Loucy (cell line): ENCODE data around the gene KRTAP9-8.
"Not testable (repeated sequence)": the region's sequence is repeated elsewhere in the genome, so short reads cannot be mapped to it uniquely, and the experiment has no call there.

Experiments used
- H2AFZ ChIP-seq: fragments of 200-600 bp; sonication (generic); 2 replicates; pipeline ENCODE4 v1.6.0; 2016; ENCODE audit warnings: antibody characterized with exemption, mild to moderate bottlenecking, low read length, moderate library complexity
- H3F3A ChIP-seq: fragments of 200-600 bp; 2 replicates; pipeline ENCODE4 v1.6.0; 2016; ENCODE audit warnings: antibody characterized with exemption, low read depth, mild to moderate bottlenecking
- H3K27me3 ChIP-seq: fragments of 200-600 bp; sonication (generic); 2 replicates; pipeline ENCODE4 v1.6.1; 2014; ENCODE audit warnings: low read length, mild to moderate bottlenecking; ENCODE audit not compliant: insufficient read depth, poor library complexity, severe bottlenecking
- H3K36me3 ChIP-seq: fragments of 200-600 bp; sonication (generic); 2 replicates; pipeline ENCODE4 v1.6.1; 2016; ENCODE audit warnings: low read length; ENCODE audit not compliant: insufficient read depth
- H3K4me1 ChIP-seq: fragments of 200-600 bp; sonication (generic); 2 replicates; pipeline ENCODE4 v1.5.1; 2014; ENCODE audit warnings: low read length, mild to moderate bottlenecking; ENCODE audit not compliant: insufficient read depth, poor library complexity, severe bottlenecking
- H3K4me2 ChIP-seq: fragments of 200-600 bp; sonication (generic); 2 replicates; pipeline ENCODE4 v1.6.0; 2014; ENCODE audit warnings: antibody characterized with exemption, low read length, low read depth, mild to moderate bottlenecking; ENCODE audit not compliant: poor library complexity, severe bottlenecking
- H3K4me3 ChIP-seq: fragments of 200-600 bp; sonication (generic); 2 replicates; pipeline ENCODE4 v1.5.1; 2014; ENCODE audit warnings: low read length, mild to moderate bottlenecking, mixed read lengths; ENCODE audit not compliant: poor library complexity, severe bottlenecking
- H3K79me2 ChIP-seq: fragments of 200-600 bp; sonication (generic); 2 replicates; pipeline ENCODE4 v1.6.1; 2014; ENCODE audit warnings: low read length; ENCODE audit not compliant: insufficient read depth
- H3K9ac ChIP-seq: fragments of 200-600 bp; sonication (generic); 2 replicates; pipeline ENCODE4 v1.6.0; 2014; ENCODE audit warnings: mild to moderate bottlenecking, low read depth, low read length, moderate library complexity; ENCODE audit not compliant: poor library complexity, severe bottlenecking
- H3K9me2 ChIP-seq: fragments of 200-600 bp; sonication (generic); replicated peaks from 2 replicates; pipeline ENCODE4 v1.6.1; 2016; ENCODE audit warnings: low read depth, low read length, mixed read lengths
- H3K9me3 ChIP-seq: fragments of 200-600 bp; sonication (generic); 2 replicates; pipeline ENCODE4 v1.6.1; 2014; ENCODE audit warnings: mild to moderate bottlenecking, antibody characterized with exemption, low read length, low read depth; ENCODE audit not compliant: insufficient read depth
- H4K20me1 ChIP-seq: fragments of 200-600 bp; sonication (generic); 2 replicates; pipeline ENCODE4 v1.6.0; 2014; ENCODE audit warnings: antibody characterized with exemption, low read length, mild to moderate bottlenecking; ENCODE audit not compliant: insufficient read depth, poor library complexity, severe bottlenecking
- CTCF ChIP-seq: fragments of 200-600 bp; sonication (generic); conservative IDR thresholded peaks from 2 replicates; pipeline ENCODE4 v1.5.1; 2014; ENCODE audit warnings: mild to moderate bottlenecking, antibody characterized with exemption, low read length
- EZH2phosphoT487 ChIP-seq: fragments of 200-600 bp; IDR thresholded peaks from 2 replicates; pipeline ENCODE4 v1.6.1; 2018; ENCODE audit warnings: antibody characterized with exemption, mild to moderate bottlenecking, moderate library complexity, borderline replicate concordance

KRTAP9-8 gene

GRCh38 chr17:41249637-41250240, 11.9 kb downstream of the KRTAP9-8 start, which contains the start of gene KRTAP9-4:
TSS of gene KRTAP9-4 (plus strand) at chr17:41249687. CDS start at chr17:41249721, 34 bp downstream.
- H3K4me3 ChIP-seq, H4K20me1 ChIP-seq: not testable (repeated sequence)

GRCh38 chr17:41251261-41251660, 13.5 kb downstream of the KRTAP9-8 start:
- H2AFZ ChIP-seq = no peak overlapping the region
- H3K9ac ChIP-seq = no peak overlapping the region
- TF ChIP-seq CTCF (no peak), EZH2phosphoT487 (no peak)

More at GRCh38 chr17:41249637-41250240, 11.9 kb downstream of the KRTAP9-8 start, which contains the start of gene KRTAP9-4:
- not testable (repeated sequence) for H3K4me1 ChIP-seq, H3K27me3 ChIP-seq, H3K9me3 ChIP-seq, H2AFZ ChIP-seq, H3F3A ChIP-seq, H3K9ac ChIP-seq, H3K36me3 ChIP-seq, H3K4me2 ChIP-seq, H3K79me2 ChIP-seq, H3K9me2 ChIP-seq

GRCh38 chr17:41254861-41255260, 17.1 kb downstream of the KRTAP9-8 start:
- Histone ChIP-seq H3K36me3 (no peaks in the 10 kb centered on the region), H3K27me3 (no peaks in the 10 kb centered on the region), H4K20me1 (no peaks in the 10 kb centered on the region), H3K9me3 (no peaks in the 10 kb centered on the region), H3K79me2 (no peaks in the 10 kb centered on the region), H3K4me1 (no peaks in the 10 kb centered on the region), H2AFZ (no peak overlapping the region), H3K9ac (no peak overlapping the region), H3K4me2 (no peak overlapping the region), H3K9me2 (no peaks in the 10 kb centered on the region), H3F3A (no peaks in the 10 kb centered on the region), H3K4me3 (no peak overlapping the region)
- TF ChIP-seq EZH2phosphoT487 (no peak), CTCF (no peak)

More at GRCh38 chr17:41251261-41251660, 13.5 kb downstream of the KRTAP9-8 start:
- no peaks in the 10 kb centered on the region for H3F3A ChIP-seq
- H3K4me3 ChIP-seq = no peak overlapping the region
- H3K79me2 ChIP-seq = no peaks in the 10 kb centered on the region
- no peaks in the 10 kb centered on the region for H3K4me1 ChIP-seq
- no peak overlapping the region for H3K4me2 ChIP-seq
- H3K27me3 ChIP-seq = no peaks in the 10 kb centered on the region
- H3K36me3 ChIP-seq = no peaks in the 10 kb centered on the region
- H3K9me2 ChIP-seq = no peaks in the 10 kb centered on the region
- no peaks in the 10 kb centered on the region for H4K20me1 ChIP-seq
- H3K9me3 ChIP-seq = no peaks in the 10 kb centered on the region

GRCh38 chr17:41255381-41256290, 17.8 kb downstream of the KRTAP9-8 start, which contains the start of gene KRTAP9-9:
TSS of gene KRTAP9-9 (plus strand) at chr17:41255384.
- H3K36me3 ChIP-seq, H4K20me1 ChIP-seq, H2AFZ ChIP-seq, H3K9me2 ChIP-seq, H3K9me3 ChIP-seq, H3K4me1 ChIP-seq, H3K4me2 ChIP-seq, H3K4me3 ChIP-seq, H3K79me2 ChIP-seq, H3F3A ChIP-seq, H3K9ac ChIP-seq, H3K27me3 ChIP-seq: not testable (repeated sequence)
